HG03066 (cell line): ENCODE measurements around the gene MPZL1.
"Not testable (repeated sequence)": the region's sequence is repeated elsewhere in the genome, so short reads cannot be mapped to it uniquely, and the experiment has no call there.

Experiments
- ATAC-seq: cut with Tn5 transposase; IDR thresholded peaks from one replicate; pipeline ENCODE4 v1.9.1; 2021; ENCODE audit warnings: low read depth; ENCODE audit not compliant: unreplicated experiment

Gene MPZL1

GRCh38 chr1:167717351-167717750 is 4.4 kb upstream of the MPZL1 start:
- no peak for ATAC-seq

- no peak for ATAC-seq
Observed at GRCh38 chr1:167718914-167719691, 2.7 kb upstream of the MPZL1 start.

- ATAC-seq: not testable (repeated sequence)
Observed at GRCh38 chr1:167719715-167720421, 1.9 kb upstream of the MPZL1 start.

- peak; percentile 3 for ATAC-seq
Observed at GRCh38 chr1:167720965-167721616, 691 bp upstream of the MPZL1 start.

GRCh38 chr1:167722152-167722869 is 529 bp downstream of the MPZL1 start:
- ATAC-seq: peak; percentile 29

GRCh38 chr1:167722870-167723251 is 1.1 kb downstream of the MPZL1 start:
- ATAC-seq: no peak

GRCh38 chr1:167723707-167724323 is 2.0 kb downstream of the MPZL1 start:
- ATAC-seq: no peak

GRCh38 chr1:167726008-167726407 is 4.2 kb downstream of the MPZL1 start:
- ATAC-seq: no peak

GRCh38 chr1:167728818-167729410 is 7.1 kb downstream of the MPZL1 start:
- no peak for ATAC-seq

- ATAC-seq: no peak
Observed at GRCh38 chr1:167734227-167734626, 12.4 kb downstream of the MPZL1 start.

- no peak for ATAC-seq
Observed at GRCh38 chr1:167734841-167735240, 13.1 kb downstream of the MPZL1 start.

- no peak for ATAC-seq
Observed at GRCh38 chr1:167737169-167737568, 15.4 kb downstream of the MPZL1 start.

- no peak for ATAC-seq
Observed at GRCh38 chr1:167738158-167738557, 16.4 kb downstream of the MPZL1 start.

GRCh38 chr1:167739752-167740151 is 18.0 kb downstream of the MPZL1 start:
- no peak for ATAC-seq

- not testable (repeated sequence) for ATAC-seq
Observed at GRCh38 chr1:167741103-167741502, 19.3 kb downstream of the MPZL1 start.

GRCh38 chr1:167742392-167743057 is 20.7 kb downstream of the MPZL1 start:
- not testable (repeated sequence) for ATAC-seq

- ATAC-seq: no peak
Observed at GRCh38 chr1:167744901-167745300, 23.1 kb downstream of the MPZL1 start.

GRCh38 chr1:167746013-167746672 is 24.4 kb downstream of the MPZL1 start:
- ATAC-seq: no peak
